ENCODE data around the gene YWHAE. TPM values are rescaled to one million over a fixed set of nuclear protein-coding genes. Genes with fewer than 3 reads are reported as not detected.

The YWHAE gene
- total and polyA plus RNA-seq, 2 of the 4 experiments (the other 2 are of a cell fraction): 358 to 774 TPM

DNA sequence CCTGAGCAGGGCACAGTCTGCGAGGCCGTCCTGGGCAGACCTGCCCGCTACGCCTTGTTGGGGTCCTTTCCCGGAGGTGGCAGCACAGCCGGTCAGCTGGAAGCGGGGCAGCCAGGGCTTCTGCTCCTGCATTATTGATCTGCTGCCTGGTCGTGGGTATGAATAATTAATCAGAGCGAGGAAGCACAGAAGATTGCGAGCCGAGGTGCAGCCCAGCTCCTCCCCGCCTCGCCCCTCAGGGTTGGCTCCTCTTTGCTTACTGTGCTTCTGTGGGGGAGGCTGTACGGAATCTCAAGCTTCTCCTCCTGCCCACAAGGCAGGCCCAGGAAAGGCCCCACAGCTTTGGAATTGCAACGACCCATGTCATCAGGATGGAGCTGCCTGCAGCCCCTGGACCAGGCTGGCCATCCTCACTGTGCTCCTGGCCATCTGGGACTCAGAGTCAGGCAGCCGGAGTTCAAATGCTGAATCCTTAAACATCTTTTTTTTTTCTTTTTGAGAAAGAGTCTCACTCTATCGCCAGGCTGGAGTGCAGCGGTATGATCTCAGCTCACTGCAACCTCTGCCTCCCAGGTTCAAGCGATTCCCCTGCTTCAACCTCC is 95.0 kb downstream of the YWHAE start:
- Histone ChIP-seq H2AK5ac (ENCODE audit: low read depth, low read length) (no peak overlapping the region), H3K27me3 (ENCODE audit: control insufficient read depth, insufficient read depth, low read length) (peaks cover 41% of the 10 kb centered on the region), H3K27ac (ENCODE audit: insufficient read depth, low read length) (no peak overlapping the region), H4K8ac (ENCODE audit: low read depth in 2 of 2, low read length in 2 of 2) (no peak overlapping the region), H2BK15ac (ENCODE audit: low read depth, low read length) (no peak overlapping the region), H2AK9ac (replicated peaks; ENCODE audit: low read depth, low read length, poor library complexity) (no peak overlapping the region), H2BK20ac (ENCODE audit: low read depth, low read length) (no peak overlapping the region), H3K4me1 (ENCODE audit: control insufficient read depth, insufficient read depth, low read length) (no peaks in the 10 kb centered on the region), H2BK120ac (ENCODE audit: low read depth, low read length) (no peak overlapping the region), H3K9me3 (ENCODE audit: control insufficient read depth, insufficient read depth, low read length) (no peaks in the 10 kb centered on the region), H3K36me3 (ENCODE audit: control insufficient read depth, insufficient read depth, low read length) (no peaks in the 10 kb centered on the region), H3K23ac (ENCODE audit: low read depth, low read length) (no peak overlapping the region), H4K20me1 (ENCODE audit: insufficient read depth, low read length) (no peaks in the 10 kb centered on the region), H3K4me2 (ENCODE audit: low read depth, low read length) (no peak overlapping the region), H3K4me3 (ENCODE audit: insufficient read depth, low read depth, low read length) (no peak overlapping the region), H3K56ac (ENCODE audit: extremely low read depth, insufficient read depth, low read length) (no peak overlapping the region), H4K5ac (ENCODE audit: low read depth, low read length) (no peak overlapping the region), H4K91ac (ENCODE audit: insufficient read depth, low read depth, low read length) (no peak overlapping the region), H3K9ac (ENCODE audit: low read depth, low read length) (no peak overlapping the region), H2BK5ac (ENCODE audit: low read depth, low read length, poor library complexity, severe bottlenecking) (no peak overlapping the region), H3K18ac (ENCODE audit: low read depth, low read length) (no peak overlapping the region), H3K4ac (ENCODE audit: low read depth, low read length) (no peak overlapping the region), H3K9me1 (ENCODE audit: insufficient read depth, low read length) (no peaks in the 10 kb centered on the region), H2AFZ (replicated peaks; ENCODE audit: low read length, poor library complexity) (no peak overlapping the region), H3K14ac (replicated peaks; ENCODE audit: low read depth, low read length) (no peak overlapping the region), H3K79me1 (ENCODE audit: low read depth in 1 of 2, low read length in 2 of 2) (no peaks in the 10 kb centered on the region)
- in situ Hi-C loops (cut with MboI; ENCODE audit: low sequenced_read_pairs): no loop called here
- dilution Hi-C loops (cut with HindIII; ENCODE audit: low sequenced_read_pairs, unreplicated experiment): no loop called here
- ATAC-seq (ENCODE audit: low read depth) (no peak), DNase-seq (no peak)
- no TSS peak for BruUV-seq (replicated peaks)
- POLR2A ChIA-PET (ENCODE audit: unreplicated experiment): interaction anchor here (0.5 kb wide), 1 partner anchor 88 kb away, joined by 4 read pairs; no protein-coding TSS in a partner anchor
- intact Hi-C loops (cut with micrococcal nuclease): no loop called here
- WGBS, 2 experiments (ENCODE audit: extremely low coverage in 2 of 2, insufficient read length in 1 of 2): 37% methylated on average over 4 of the region's 19 CpGs; no CpG with 5 or more reads in 1 of the 2 experiments
- TF ChIP-seq FOS (IDR thresholded peaks at IDR 0.05; ENCODE audit: low read depth, low read length) (no peak), MXI1 (IDR thresholded peaks at IDR 0.05; ENCODE audit: borderline replicate concordance, low read depth, low read length) (no peak), MAZ (IDR thresholded peaks at IDR 0.05; ENCODE audit: borderline replicate concordance, low read depth, low read length) (no peak)
- CTCF ChIA-PET: interaction anchor here (0.7 kb wide), 1 partner anchor 35 kb away, joined by 4 read pairs; no protein-coding TSS in a partner anchor
